K562 (cell line): ENCODE results near the gene BCO2. TPM values are rescaled to one million over a fixed set of nuclear protein-coding genes. Genes with fewer than 3 reads are reported as not detected.

Experiments used
- CCAR2 ChIP-seq: fragments of 200-400 bp; formaldehyde crosslinking; IDR thresholded peaks from 2 replicates; pipeline ENCODE4 v1.6.1; 2017; ENCODE audit warnings: mild to moderate bottlenecking, low read depth, low read length
- CHD2 ChIP-seq: IDR thresholded peaks from 2 replicates; pipeline ENCODE4 v1.6.1; 2011; ENCODE audit warnings: low read depth, low read length
- CREB5 ChIP-seq: fragments of 250-450 bp; sonication (Bioruptor Pico); IDR thresholded peaks from 2 replicates; pipeline ENCODE4 v1.5.0; 2020; ENCODE audit warnings: mild to moderate bottlenecking
- HES1 ChIP-seq: fragments of 450-650 bp; IDR thresholded peaks from 2 replicates; pipeline ENCODE4 v1.6.1; 2016; ENCODE audit warnings: low read depth, mild to moderate bottlenecking, moderate library complexity
- HIVEP1 ChIP-seq: fragments of 250-450 bp; sonication (Bioruptor Pico); IDR thresholded peaks from 2 replicates; pipeline ENCODE4 v1.4.0; 2020; ENCODE audit warnings: mild to moderate bottlenecking
- HNRNPL ChIP-seq: fragments of 200-400 bp; formaldehyde crosslinking; IDR thresholded peaks from 2 replicates; pipeline ENCODE4 v1.6.1; 2017; ENCODE audit warnings: low read depth, mild to moderate bottlenecking, low read length
- IRF1 ChIP-seq: sonication (generic); formaldehyde crosslinking; IDR thresholded peaks from 2 replicates; pipeline ENCODE4 v1.8.0; 2022; ENCODE audit warnings: missing genetic modification reagents, mild to moderate bottlenecking, borderline replicate concordance
- KDM2B ChIP-seq: fragments of 250-450 bp; sonication (Bioruptor Pico); IDR thresholded peaks from 2 replicates; pipeline ENCODE4 v1.8.0; 2021; ENCODE audit warnings: mild to moderate bottlenecking, moderate library complexity
- RBM22 ChIP-seq: fragments of 200-400 bp; formaldehyde crosslinking; IDR thresholded peaks from 2 replicates; pipeline ENCODE4 v1.6.1; 2018; ENCODE audit warnings: low read length, low read depth; ENCODE audit not compliant: poor library complexity, severe bottlenecking
- XRCC4 ChIP-seq: IDR thresholded peaks from one replicate; pipeline ENCODE4 v1.6.1; 2011; ENCODE audit not compliant: insufficient read depth, insufficient read length; ENCODE audit errors: extremely low read depth
- ZBED1 ChIP-seq: IDR thresholded peaks from 2 replicates; pipeline ENCODE4 v1.6.1; 2014
- ZBTB40 ChIP-seq, 2 experiments: fragments of 450-650 bp in 1 of 2; sonication (generic) in 1 of 2; formaldehyde crosslinking in 1 of 2; IDR thresholded peaks; 2 replicates each; pipeline versions ENCODE4 v1.7.1 to v1.9.0; 2016 to 2022; ENCODE audit warnings: inconsistent platforms in 1 of 2, mild to moderate bottlenecking in 1 of 2, missing genetic modification reagents in 1 of 2
- ZBTB43 ChIP-seq: sonication (generic); formaldehyde crosslinking; IDR thresholded peaks from 2 replicates; pipeline ENCODE4 v1.8.0; 2023; ENCODE audit warnings: mild to moderate bottlenecking, missing genetic modification reagents
- ZNF184 ChIP-seq: sonication (generic); formaldehyde crosslinking; IDR thresholded peaks from 2 replicates; pipeline ENCODE4 v1.5.0; 2020; ENCODE audit warnings: missing genetic modification reagents
- polyA plus RNA-seq, 8 experiments: library from polyadenylated mRNA; depleted of rRNA in 4 of 8; stranded (reverse) in 5 of 8; unstranded in 3 of 8; fragments of >200 nt; fragmentation: Nextera tagmentation in 2 of 8; fragmentation: Illumina TruSeq in 1 of 8; extraction: Ambion mirVana in 2 of 8; extraction: Trizol in 1 of 8; gene quantifications; 2 replicates each; pipeline versions ENCODE4 v1.2.1 to v1.2.3, GENCODE V29; 2011 to 2014; ENCODE audit warnings: inconsistent platforms in 1 of 8, missing spikeins in 1 of 8
- total RNA-seq, 7 experiments: library from RNA; depleted of rRNA in 6 of 7; stranded (reverse); fragments of >200 nt in 6 of 7; fragmentation: Illumina TruSeq in 2 of 7; extraction: Trizol in 2 of 7; gene quantifications; 2 replicates each; pipeline versions ENCODE4 v1.2.1 to v1.2.3, GENCODE V29; 2011 to 2021; ENCODE audit warnings: low replicate concordance in 1 of 7

BCO2 gene
- total and polyA plus RNA-seq, 9 of the 15 experiments (the other 6 are each of a cell fraction or from before 2014, with no cell fraction given): 0.21 to 1.0 (median 0.47) TPM; not detected in 1

GRCh38 chr11:112226062-112226830 lies 50.9 kb downstream of the BCO2 start, which contains the start of gene PTS (continued):
- TF ChIP-seq ZBTB40 (IDR thresholded peaks at IDR 0.05) (peak; percentile 66), ZBTB40 (CRISPR knock-in tag; IDR thresholded peaks at IDR 0.05) (no peak), HNRNPL (no peak), ZNF184 (CRISPR knock-in tag) (no peak), KDM2B (CRISPR knock-in tag) (no peak), HIVEP1 (CRISPR knock-in tag) (no peak), IRF1 (CRISPR knock-in tag) (no peak), RBM22 (no peak), ZBTB43 (no peak), XRCC4 (no peak), HES1 (no peak), CCAR2 (no peak), CHD2 (no peak), ZBED1 (no peak), CREB5 (CRISPR knock-in tag) (no peak)
